Measurements from ENCODE around the gene SSRP1.

GRCh38 chr11:57278721-57279095 is 57.0 kb downstream of the SSRP1 start:
- TF ChIP-seq CTCF (conservative IDR thresholded peaks at IDR 0.05; ENCODE audit: low read depth, low read length) (no peak), EZH2 (IDR thresholded peaks at IDR 0.05; ENCODE audit: borderline replicate concordance, low read depth, low read length, poor library complexity, severe bottlenecking) (no peak)

Data from A673 (cell line).